K562 (cell line): ENCODE measurements around the gene C2orf76. TPM values are rescaled to one million over a fixed set of nuclear protein-coding genes. Genes with fewer than 3 reads are reported as not detected.

Source experiments
- ATAC-seq: fragments of 200-7000 bp; cut with Tn5 transposase; 3 replicates; pipeline ENCODE4 v1.9.1; 2020; ENCODE audit warnings: moderate library complexity
- BruUV-seq: library from RNA; stranded (reverse); fragments of 400-500 nt; replicated peaks from 2 replicates; lab custom pipeline; 2021; lab: Mats Ljungman, UMichigan
- CTCF ChIA-PET: fragments of 300-600 bp; formaldehyde crosslinking; extraction: SDS; loops from one replicate; lab custom pipeline; 2021; ENCODE audit warnings: low intra/inter-chr PET ratio; lab: Yijun Ruan, JAX
- POLR2A ChIA-PET: fragments of 300-600, 350-650 bp; sonication (Branson Sonifier 250); formaldehyde crosslinking; extraction: SDS; loops from one replicate; lab custom pipeline; 2021; ENCODE audit warnings: antibody characterized with exemption, inconsistent platforms; lab: Yijun Ruan, JAX
- DNase-seq, 4 experiments: peaks; one replicate each; pipeline versions ENCODE4 v3.0.0 to v3.0.0-alpha.2; 2011 to 2018; ENCODE audit warnings: low spot score in 3 of 4, mixed read lengths in 3 of 4; ENCODE audit errors: extremely low read depth in 1 of 4
- FAIRE-seq: peaks from 2 replicates; lab custom pipeline; 2011; peaks lifted over from hg19 to GRCh38; lab: Jason Lieb, UNC
- H2AFZ ChIP-seq: 2 replicates; pipeline ENCODE4 v1.6.0; 2011; ENCODE audit warnings: low read depth, low read length, control low read depth, inconsistent platforms
- H3K27ac ChIP-seq: fragments of 200-600 bp; 3 replicates; pipeline ENCODE4 v1.8.0; 2011; ENCODE audit warnings: low read depth, mild to moderate bottlenecking, control low read depth, inconsistent platforms, low read length, moderate library complexity, mixed read lengths; ENCODE audit errors: extremely low read depth
- H3K27me3 ChIP-seq, 2 experiments: fragments of 300-600 bp in 1 of 2; 2 replicates in 1 of 2; 3 replicates in 1 of 2; pipeline versions ENCODE4 v1.6.0 to v1.8.0; 2011; ENCODE audit warnings: inconsistent platforms in 2 of 2, low read length in 2 of 2, mild to moderate bottlenecking in 1 of 2, mixed read lengths in 1 of 2, moderate library complexity in 1 of 2; ENCODE audit not compliant: control insufficient read depth in 2 of 2, insufficient read depth in 2 of 2
- H3K36me3 ChIP-seq: fragments of 300-600 bp; 3 replicates; pipeline ENCODE4 v1.8.0; 2011; ENCODE audit warnings: mild to moderate bottlenecking, low read length, inconsistent platforms; ENCODE audit not compliant: control insufficient read depth, insufficient read depth
- H3K4me1 ChIP-seq, 2 experiments: fragments of 200-600 bp in 1 of 2; replicated peaks in 1 of 2; 2 replicates in 1 of 2; 3 replicates in 1 of 2; pipeline versions ENCODE4 v1.5.1 to v1.8.0; 2011; ENCODE audit warnings: inconsistent platforms in 2 of 2, low read length in 2 of 2, mild to moderate bottlenecking in 1 of 2, mixed read lengths in 1 of 2, moderate library complexity in 1 of 2; ENCODE audit not compliant: control insufficient read depth in 2 of 2, insufficient read depth in 2 of 2
- H3K4me2 ChIP-seq: 2 replicates; pipeline ENCODE4 v1.6.1; 2011; ENCODE audit warnings: low read length, control low read depth, inconsistent platforms, mixed read lengths; ENCODE audit not compliant: insufficient read depth
- H3K4me3 ChIP-seq: fragments of 200-600 bp; sonication (generic), shearing (Covaris generic); 2 replicates; pipeline ENCODE4 v1.5.1; 2016; ENCODE audit warnings: control low read depth, inconsistent platforms
- H3K79me2 ChIP-seq: fragments of 200-600 bp; 3 replicates; pipeline ENCODE4 v1.8.0; 2011; ENCODE audit warnings: low read length, inconsistent platforms; ENCODE audit not compliant: control insufficient read depth, insufficient read depth
- H3K9ac ChIP-seq, 2 experiments: 2 replicates each; pipeline versions ENCODE4 v1.6.0 to v1.6.1; 2011; ENCODE audit warnings: low read depth in 2 of 2, low read length in 2 of 2, control low read depth in 1 of 2, inconsistent platforms in 1 of 2, mild to moderate bottlenecking in 1 of 2, mixed read lengths in 1 of 2; ENCODE audit not compliant: insufficient read depth in 1 of 2
- H3K9me1 ChIP-seq: one replicate; pipeline ENCODE4 v1.6.0; 2011; ENCODE audit warnings: inconsistent platforms, mild to moderate bottlenecking, low read length, moderate library complexity; ENCODE audit not compliant: control insufficient read depth, insufficient read depth
- H3K9me3 ChIP-seq: replicated peaks from 2 replicates; pipeline ENCODE4 v1.5.1; 2011; ENCODE audit warnings: low read depth, low read length, inconsistent platforms; ENCODE audit not compliant: control insufficient read depth, insufficient read depth
- H4K20me1 ChIP-seq: replicated peaks from 2 replicates; pipeline ENCODE4 v1.6.1; 2011; ENCODE audit warnings: low read length, inconsistent platforms, mixed read lengths; ENCODE audit not compliant: control insufficient read depth, insufficient read depth
- CBX2 ChIP-seq: fragments of 200-600 bp; sonication (generic); IDR thresholded peaks from one replicate; pipeline ENCODE4 v1.6.1; 2012; ENCODE audit warnings: mild to moderate bottlenecking, low read length, inconsistent platforms; ENCODE audit not compliant: insufficient read depth, poor library complexity, severe bottlenecking
- CREM ChIP-seq: IDR thresholded peaks from 2 replicates; pipeline ENCODE4 v1.6.1; 2014; ENCODE audit warnings: antibody characterized with exemption, low read depth
- EGR1 ChIP-seq: fragments of 450-650 bp; conservative IDR thresholded peaks from 2 replicates; pipeline ENCODE4 v1.6.1; 2017; ENCODE audit warnings: mild to moderate bottlenecking
- HES1 ChIP-seq: fragments of 450-650 bp; IDR thresholded peaks from 2 replicates; pipeline ENCODE4 v1.6.1; 2016; ENCODE audit warnings: low read depth, mild to moderate bottlenecking, moderate library complexity
- KDM4B ChIP-seq, 2 experiments: fragments of 450-650 bp in 1 of 2; sonication (generic) in 1 of 2; IDR thresholded peaks; 2 replicates each; pipeline ENCODE4 v1.6.1; 2016 to 2017; ENCODE audit warnings: borderline replicate concordance in 2 of 2, antibody characterized with exemption in 1 of 2, low read depth in 1 of 2, mild to moderate bottlenecking in 1 of 2
- NCOA2 ChIP-seq, 2 experiments: fragments of 450-650 bp; IDR thresholded peaks; 2 replicates each; pipeline ENCODE4 v1.6.1; 2018; ENCODE audit warnings: mild to moderate bottlenecking in 2 of 2, moderate library complexity in 1 of 2; ENCODE audit not compliant: partially characterized antibody in 2 of 2
- PML ChIP-seq: IDR thresholded peaks from 2 replicates; pipeline ENCODE4 v1.6.1; 2012; ENCODE audit warnings: low read length, inconsistent platforms
- SRSF9 ChIP-seq: fragments of 200-400 bp; formaldehyde crosslinking; IDR thresholded peaks from 2 replicates; pipeline ENCODE4 v1.6.1; 2017; ENCODE audit warnings: low read depth, low read length, borderline replicate concordance
- ZBTB34 ChIP-seq: fragments of 250-450 bp; sonication (Bioruptor Pico); IDR thresholded peaks from 2 replicates; pipeline ENCODE4 v1.8.0; 2021; ENCODE audit warnings: mild to moderate bottlenecking, moderate library complexity
- ZNF318 ChIP-seq, 2 experiments: fragments of 450-650 bp; IDR thresholded peaks; 2 replicates each; pipeline ENCODE4 v1.6.1; 2016; ENCODE audit warnings: mild to moderate bottlenecking in 2 of 2, borderline replicate concordance in 1 of 2, low read depth in 1 of 2, moderate library complexity in 1 of 2
- WGBS: fragments of 100-300 bp; shearing (Covaris generic); methylation state at CpG from one replicate; pipeline ENCODE4 v1.1.6; 2016; ENCODE audit warnings: low coverage, mixed read lengths; ENCODE audit not compliant: insufficient coverage; ENCODE audit errors: missing lambda C conversion rate; 5-methylcytosine and 5-hydroxymethylcytosine counted together
- in situ Hi-C: fragments of 300-500 bp; cut with MboI; formaldehyde crosslinking; loops from 4 replicates; pipeline ENCODE4 v1.15.0; 2018; ENCODE audit warnings: inconsistent platforms, mixed read lengths
- intact Hi-C: fragments of 100-400 bp; cut with micrococcal nuclease; formaldehyde crosslinking; loops from 2 replicates; pipeline ENCODE4 v1.14.2; 2022
- polyA plus RNA-seq, 8 experiments: library from polyadenylated mRNA; depleted of rRNA in 4 of 8; stranded (reverse) in 5 of 8; unstranded in 3 of 8; fragments of >200 nt; fragmentation: Nextera tagmentation in 2 of 8; fragmentation: Illumina TruSeq in 1 of 8; extraction: Ambion mirVana in 2 of 8; extraction: Trizol in 1 of 8; gene quantifications; 2 replicates each; pipeline versions ENCODE4 v1.2.1 to v1.2.3, GENCODE V29; 2011 to 2014; ENCODE audit warnings: inconsistent platforms in 1 of 8, missing spikeins in 1 of 8
- total RNA-seq, 7 experiments: library from RNA; depleted of rRNA in 6 of 7; stranded (reverse); fragments of >200 nt in 6 of 7; fragmentation: Illumina TruSeq in 2 of 7; extraction: Trizol in 2 of 7; gene quantifications; 2 replicates each; pipeline versions ENCODE4 v1.2.1 to v1.2.3, GENCODE V29; 2011 to 2021; ENCODE audit warnings: low replicate concordance in 1 of 7

Gene C2orf76
- total and polyA plus RNA-seq, 9 of the 15 experiments (the other 6 are each of a cell fraction or from before 2014, with no cell fraction given): 4.8 to 26.2 (median 14.5) TPM

GRCh38 chr2:119378566-119378965 lies 11.9 kb upstream of the C2orf76 start (continued):
- TF ChIP-seq ZBTB34 (CRISPR knock-in tag) (no peak), CREM (no peak), SRSF9 (no peak), CBX2 (no peak)
- TF ChIP-seq, all 486 proteins: peak for 0

- Histone ChIP-seq H2AFZ (no peak overlapping the region), H3K9me3 (no peaks in the 10 kb centered on the region), H3K4me3 (no peak overlapping the region), H3K79me2 (no peaks in the 10 kb centered on the region), H3K27ac (no peak overlapping the region), H3K4me1 (peaks cover 0 to 2% of the 10 kb centered on the region in 2 experiments; a peak in 3 of 5 replicates), H3K9me1 (no peaks in the 10 kb centered on the region), H3K36me3 (peaks cover 5% of the 10 kb centered on the region; the same call in 1 of the 3 replicates), H3K9ac (no peak overlapping the region), H3K27me3 (peaks cover 4 to 10% of the 10 kb centered on the region in 2 experiments; a peak in 3 of 5 replicates), H3K4me2 (no peak overlapping the region), H4K20me1 (no peaks in the 10 kb centered on the region)
- FAIRE-seq: no peak
- ChIA-PET CTCF (no interaction called here), POLR2A (interaction anchor here (0.6 to 1.2 kb wide), 3 partner anchors 11 to 445 kb away, joined by 3 to 4 read pairs (median 4); partner anchors contain the start of gene TMEM37)
- no peak for ATAC-seq
- intact Hi-C loops (no loop called here), in situ Hi-C loops (no loop called here)
- DNase-seq: no peak
- 3% methylated on average over 5 of the region's 5 CpGs for WGBS
- BruUV-seq: no TSS peak
- TF ChIP-seq PML (no peak), KDM4B (IDR thresholded peaks at IDR 0.05; ENCODE audit: borderline replicate concordance in 2 of 2, low read depth in 1 of 2) (no peak), NCOA2 (IDR thresholded peaks at IDR 0.05; ENCODE audit: partially characterized antibody in 2 of 2) (no peak), EGR1 (no peak), HES1 (no peak), ZNF318 (IDR thresholded peaks at IDR 0.05; ENCODE audit: borderline replicate concordance in 1 of 2, low read depth in 1 of 2) (no peak)
Observed at GRCh38 chr2:119377993-119378345, 11.3 kb upstream of the C2orf76 start.
